ENCODE results near the gene JMY.

JMY gene

GRCh38 chr5:79235634-79236361 lies at the start of gene JMY:
JMY (plus strand) TSS chr5:79236131; CDS start chr5:79236651, 520 bp downstream.
- peak within 1 kb of the TSS; percentile 87 for H3K4me3 Mint-ChIP-seq
- no peaks in the 10 kb centered on the region for H3K9me3 Mint-ChIP-seq
- H3K36me3 Mint-ChIP-seq (ENCODE audit: insufficient read depth) = peaks cover 19% of the 10 kb centered on the region
- H3K4me1 Mint-ChIP-seq = peaks cover 28% of the 10 kb centered on the region
- ATAC-seq (replicated peaks; ENCODE audit: extremely low read depth, poor library complexity, severe bottlenecking) (peak; percentile 89), DNase-seq (ENCODE audit: low spot score in 2 of 2) (peak; percentile 67 to 77)
- no peaks in the 10 kb centered on the region for H3K27me3 Mint-ChIP-seq
- H3K27ac Mint-ChIP-seq (ENCODE audit: low read depth) = peak within 1 kb of the TSS; percentile 94

DNA sequence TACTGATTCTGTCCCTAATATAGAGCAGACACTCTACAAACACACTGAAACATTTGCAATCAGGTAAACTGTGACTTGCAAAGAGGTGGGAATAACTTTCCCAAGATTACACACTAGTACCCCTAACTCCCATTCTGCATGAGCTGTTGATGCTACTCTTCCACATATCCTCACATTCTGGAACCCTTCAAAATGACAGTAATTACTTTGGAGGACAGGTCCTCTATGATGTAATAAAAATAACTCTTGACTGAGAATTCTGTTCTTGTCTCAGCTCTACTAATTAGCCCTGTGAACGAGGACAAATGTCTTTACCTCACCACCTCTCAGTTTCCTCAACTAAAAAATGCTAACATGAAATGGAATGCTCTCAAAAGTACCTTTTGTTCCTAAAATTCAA lies 49.5 kb upstream of the JMY start:
- H3K4me3 Mint-ChIP-seq = no peak overlapping the region
- peaks cover 9% of the 10 kb centered on the region for H3K27me3 Mint-ChIP-seq
- no peaks in the 10 kb centered on the region for H3K4me1 Mint-ChIP-seq
- H3K27ac Mint-ChIP-seq (ENCODE audit: low read depth) = no peak overlapping the region
- no peaks in the 10 kb centered on the region for H3K9me3 Mint-ChIP-seq
- H3K36me3 Mint-ChIP-seq (ENCODE audit: insufficient read depth) = peaks cover 2% of the 10 kb centered on the region
- ATAC-seq (replicated peaks; ENCODE audit: extremely low read depth, poor library complexity, severe bottlenecking) (no peak), DNase-seq (ENCODE audit: low spot score in 2 of 2) (no peak)

DNA sequence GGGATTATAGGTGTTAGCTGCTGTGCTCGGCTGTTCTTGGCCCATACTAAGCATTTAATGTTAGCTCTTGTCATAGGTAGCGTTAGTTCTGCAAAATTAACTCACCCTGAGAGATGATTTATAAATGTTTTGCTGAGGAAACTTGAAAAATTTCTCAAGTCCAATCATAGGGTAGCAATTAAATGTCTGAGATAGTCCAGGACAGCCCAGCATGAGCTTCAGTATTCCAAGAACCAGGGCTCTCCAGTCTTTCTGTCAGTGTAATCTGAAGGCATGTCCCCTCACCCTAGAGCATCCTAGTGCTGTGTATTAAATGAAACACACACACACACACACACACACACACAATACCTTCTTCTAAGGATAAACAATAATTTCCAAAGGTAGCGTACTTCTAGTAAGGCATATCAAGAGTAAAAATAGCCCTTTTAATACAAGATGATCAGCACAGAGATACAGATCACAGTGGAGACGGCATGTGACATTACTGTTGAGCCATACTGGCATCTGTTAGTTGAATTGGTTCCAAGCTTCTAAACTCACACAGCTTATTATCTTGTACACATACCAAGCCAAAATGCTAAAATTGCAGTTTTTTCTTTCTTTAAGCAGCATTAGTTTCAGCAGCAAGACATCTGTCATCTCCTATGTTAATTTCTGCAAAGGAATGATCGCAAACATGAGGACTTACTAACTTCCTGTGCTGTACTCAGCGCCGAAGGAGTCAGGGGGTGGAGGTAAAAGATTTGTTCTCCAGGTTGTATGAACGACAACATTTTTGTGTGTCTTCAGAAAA lies 46.3 kb upstream of the JMY start:
- ATAC-seq (replicated peaks; ENCODE audit: extremely low read depth, poor library complexity, severe bottlenecking) (no peak), DNase-seq (ENCODE audit: low spot score in 2 of 2) (no peak)
- Mint-ChIP-seq H3K4me1 (no peaks in the 10 kb centered on the region), H3K9me3 (no peaks in the 10 kb centered on the region), H3K4me3 (no peak overlapping the region), H3K36me3 (ENCODE audit: insufficient read depth) (peaks cover 2% of the 10 kb centered on the region), H3K27ac (ENCODE audit: low read depth) (no peak overlapping the region), H3K27me3 (no peaks in the 10 kb centered on the region)

GRCh38 chr5:79190235-79190529 lies 45.7 kb upstream of the JMY start:
- peaks cover 2% of the 10 kb centered on the region for H3K36me3 Mint-ChIP-seq (ENCODE audit: insufficient read depth)
- DNase-seq (ENCODE audit: low spot score in 2 of 2) = no peak
- H3K27ac Mint-ChIP-seq (ENCODE audit: low read depth) = no peak overlapping the region
- no peaks in the 10 kb centered on the region for H3K27me3 Mint-ChIP-seq
- no peaks in the 10 kb centered on the region for H3K4me1 Mint-ChIP-seq
- ATAC-seq (replicated peaks; ENCODE audit: extremely low read depth, poor library complexity, severe bottlenecking) = no peak
- H3K4me3 Mint-ChIP-seq = no peak overlapping the region
- no peaks in the 10 kb centered on the region for H3K9me3 Mint-ChIP-seq

DNA sequence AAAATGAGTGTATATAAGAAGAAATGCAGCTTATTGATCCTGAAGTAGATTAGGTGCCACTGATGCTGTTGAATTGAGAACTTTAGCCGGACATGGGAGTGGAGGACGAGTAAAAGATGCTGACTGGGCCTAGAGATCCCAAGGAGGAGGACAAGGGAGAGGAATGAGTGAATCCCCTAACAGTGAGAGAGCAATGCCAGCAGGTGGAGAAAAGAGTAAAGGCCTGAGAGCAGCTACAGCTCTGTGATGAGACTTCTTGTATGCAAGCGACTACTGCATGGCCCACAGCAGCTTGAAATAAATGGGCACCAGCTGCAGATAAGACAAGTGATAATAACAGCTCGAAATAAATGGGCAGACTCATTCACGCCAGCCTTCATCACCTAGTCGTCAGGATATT lies 44.5 kb upstream of the JMY start:
- ATAC-seq (replicated peaks; ENCODE audit: extremely low read depth, poor library complexity, severe bottlenecking) = no peak
- H3K4me3 Mint-ChIP-seq = no peak overlapping the region
- H3K4me1 Mint-ChIP-seq = no peaks in the 10 kb centered on the region
- DNase-seq (ENCODE audit: low spot score in 2 of 2) = no peak
- H3K36me3 Mint-ChIP-seq (ENCODE audit: insufficient read depth) = peaks cover 2% of the 10 kb centered on the region
- no peak overlapping the region for H3K27ac Mint-ChIP-seq (ENCODE audit: low read depth)
- H3K9me3 Mint-ChIP-seq = no peaks in the 10 kb centered on the region
- H3K27me3 Mint-ChIP-seq = no peaks in the 10 kb centered on the region

DNA sequence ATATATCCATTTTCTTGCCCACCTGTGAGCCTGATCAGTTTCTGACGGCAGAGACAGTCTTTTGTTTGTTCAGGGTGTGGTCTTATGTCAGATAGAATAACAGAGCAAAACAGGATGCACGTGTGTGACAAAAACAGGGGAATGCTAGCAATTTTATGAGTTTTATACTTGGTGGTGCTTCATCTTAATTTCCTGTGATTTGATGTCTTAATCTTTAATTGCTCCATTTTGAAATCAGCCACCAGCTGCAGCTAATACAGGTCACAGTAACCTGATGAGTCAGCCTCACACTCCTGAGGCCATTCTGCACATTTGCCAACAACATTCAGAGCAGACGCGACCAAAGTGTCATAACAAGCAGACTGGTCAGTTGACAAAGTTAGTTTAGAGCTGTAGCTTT lies 42.3 kb upstream of the JMY start:
- no peak for ATAC-seq (replicated peaks; ENCODE audit: extremely low read depth, poor library complexity, severe bottlenecking)
- Mint-ChIP-seq H3K27me3 (no peaks in the 10 kb centered on the region), H3K4me3 (no peak overlapping the region), H3K36me3 (ENCODE audit: insufficient read depth) (peaks cover 2% of the 10 kb centered on the region), H3K9me3 (no peaks in the 10 kb centered on the region), H3K4me1 (no peaks in the 10 kb centered on the region), H3K27ac (ENCODE audit: low read depth) (no peak overlapping the region)
- no peak for DNase-seq (ENCODE audit: low spot score in 2 of 2)

GRCh38 chr5:79200573-79201183 lies 35.3 kb upstream of the JMY start:
- no peak for DNase-seq (ENCODE audit: low spot score in 2 of 2)
- H3K27me3 Mint-ChIP-seq = no peaks in the 10 kb centered on the region
- H3K9me3 Mint-ChIP-seq = no peaks in the 10 kb centered on the region
- ATAC-seq (replicated peaks; ENCODE audit: extremely low read depth, poor library complexity, severe bottlenecking) = no peak
- no peak overlapping the region for H3K4me3 Mint-ChIP-seq
- H3K27ac Mint-ChIP-seq (ENCODE audit: low read depth) = no peak overlapping the region
- no peaks in the 10 kb centered on the region for H3K4me1 Mint-ChIP-seq
- peaks cover 2% of the 10 kb centered on the region for H3K36me3 Mint-ChIP-seq (ENCODE audit: insufficient read depth)

DNA sequence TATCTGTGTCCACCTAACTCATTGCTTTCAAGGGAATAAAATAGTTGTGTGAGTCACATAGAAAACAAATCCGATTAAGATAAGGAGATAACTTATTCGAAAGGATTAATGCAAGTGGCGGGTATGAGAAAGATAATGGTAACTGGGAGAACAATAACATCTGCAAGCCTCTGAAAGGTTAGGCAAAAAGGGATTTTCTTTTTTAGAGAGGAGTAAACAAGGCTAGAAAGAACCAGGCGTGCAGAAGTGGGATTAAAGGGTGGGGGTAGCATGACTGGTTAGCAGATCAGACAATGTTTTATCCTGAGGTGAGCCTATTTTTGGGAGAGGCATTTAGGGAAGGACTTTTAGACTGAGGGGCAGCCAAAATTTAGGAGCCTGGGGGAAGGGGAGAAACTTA lies 34.7 kb upstream of the JMY start:
- H3K27me3 Mint-ChIP-seq = no peaks in the 10 kb centered on the region
- H3K4me3 Mint-ChIP-seq = no peak overlapping the region
- H3K9me3 Mint-ChIP-seq = no peaks in the 10 kb centered on the region
- DNase-seq (ENCODE audit: low spot score in 2 of 2) (no peak), ATAC-seq (replicated peaks; ENCODE audit: extremely low read depth, poor library complexity, severe bottlenecking) (no peak)
- no peaks in the 10 kb centered on the region for H3K4me1 Mint-ChIP-seq
- H3K27ac Mint-ChIP-seq (ENCODE audit: low read depth) = no peak overlapping the region
- H3K36me3 Mint-ChIP-seq (ENCODE audit: insufficient read depth) = peaks cover 2% of the 10 kb centered on the region

- ATAC-seq (replicated peaks; ENCODE audit: extremely low read depth, poor library complexity, severe bottlenecking) (no peak), DNase-seq (ENCODE audit: low spot score in 2 of 2) (no peak)
- Mint-ChIP-seq H3K27ac (ENCODE audit: low read depth) (no peak overlapping the region), H3K27me3 (no peaks in the 10 kb centered on the region), H3K4me1 (no peaks in the 10 kb centered on the region), H3K4me3 (no peak overlapping the region), H3K9me3 (no peaks in the 10 kb centered on the region), H3K36me3 (ENCODE audit: insufficient read depth) (peaks cover 2% of the 10 kb centered on the region)
Observed at GRCh38 chr5:79202076-79202475, 33.9 kb upstream of the JMY start.

GRCh38 chr5:79205965-79206364 lies 30.0 kb upstream of the JMY start:
- Mint-ChIP-seq H3K27ac (ENCODE audit: low read depth) (no peak overlapping the region), H3K9me3 (no peaks in the 10 kb centered on the region), H3K36me3 (ENCODE audit: insufficient read depth) (peaks cover 2% of the 10 kb centered on the region), H3K4me3 (no peak overlapping the region), H3K27me3 (no peaks in the 10 kb centered on the region), H3K4me1 (no peaks in the 10 kb centered on the region)
- DNase-seq (ENCODE audit: low spot score in 2 of 2) (no peak), ATAC-seq (replicated peaks; ENCODE audit: extremely low read depth, poor library complexity, severe bottlenecking) (no peak)

DNA sequence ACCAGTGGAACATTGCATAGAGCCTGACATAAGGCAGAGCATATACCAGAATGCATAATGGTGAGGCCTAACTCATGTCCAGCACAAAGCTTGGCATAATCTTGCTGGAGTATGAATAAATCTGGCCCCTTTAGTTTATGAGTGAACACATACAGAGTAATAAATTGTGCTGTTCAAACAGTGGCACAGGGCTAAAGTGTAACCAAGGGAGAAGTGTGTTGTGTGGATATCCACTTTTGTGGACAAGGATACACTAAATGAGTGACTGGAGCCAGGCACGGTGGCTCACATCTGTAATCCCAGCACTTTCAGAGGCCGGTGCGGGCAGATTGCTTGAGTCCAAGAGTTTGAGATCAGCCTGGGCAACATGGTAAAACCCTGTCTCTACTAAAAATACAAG lies 29.4 kb upstream of the JMY start:
- ATAC-seq (replicated peaks; ENCODE audit: extremely low read depth, poor library complexity, severe bottlenecking) (no peak), DNase-seq (ENCODE audit: low spot score in 2 of 2) (no peak)
- H3K36me3 Mint-ChIP-seq (ENCODE audit: insufficient read depth) = peaks cover 2% of the 10 kb centered on the region
- no peaks in the 10 kb centered on the region for H3K27me3 Mint-ChIP-seq
- no peak overlapping the region for H3K4me3 Mint-ChIP-seq
- H3K4me1 Mint-ChIP-seq = no peaks in the 10 kb centered on the region
- no peak overlapping the region for H3K27ac Mint-ChIP-seq (ENCODE audit: low read depth)
- H3K9me3 Mint-ChIP-seq = no peaks in the 10 kb centered on the region

GRCh38 chr5:79209505-79209904 lies 26.4 kb upstream of the JMY start:
- Mint-ChIP-seq H3K27me3 (no peaks in the 10 kb centered on the region), H3K4me1 (no peaks in the 10 kb centered on the region), H3K4me3 (no peak overlapping the region), H3K36me3 (ENCODE audit: insufficient read depth) (no peaks in the 10 kb centered on the region), H3K27ac (ENCODE audit: low read depth) (no peak overlapping the region), H3K9me3 (no peaks in the 10 kb centered on the region)
- ATAC-seq (replicated peaks; ENCODE audit: extremely low read depth, poor library complexity, severe bottlenecking) = no peak
- DNase-seq (ENCODE audit: low spot score in 2 of 2) = no peak

All from central memory CD8-positive, alpha-beta T cell (primary cell).